Smooth muscle cell (in vitro differentiated cells): ENCODE results near the gene BMP10. TPM values are rescaled to one million over a fixed set of nuclear protein-coding genes. Genes with fewer than 3 reads are reported as not detected.

Experiments
- DNase-seq: peaks from one replicate; lab custom pipeline; 2025; ENCODE audit not compliant: unreplicated experiment; lab: John Stamatoyannopoulos, UW
- H2AFZ ChIP-seq: fragments of 200-600 bp; sonication (generic); 2 replicates; pipeline ENCODE4 v1.6.0; 2016; ENCODE audit warnings: antibody characterized with exemption, low read depth, mild to moderate bottlenecking
- H3F3A ChIP-seq: fragments of 200-600 bp; sonication (generic); 2 replicates; pipeline ENCODE4 v1.6.0; 2017; ENCODE audit warnings: antibody characterized with exemption, low read depth
- H3K27ac ChIP-seq: fragments of 200-600 bp; sonication (generic); 2 replicates; pipeline ENCODE4 v1.5.1; 2016; ENCODE audit warnings: low read depth, mild to moderate bottlenecking
- H3K27me3 ChIP-seq: fragments of 200-600 bp; sonication (generic); 2 replicates; pipeline ENCODE4 v1.6.1; 2016; ENCODE audit warnings: low read depth, mild to moderate bottlenecking
- H3K36me3 ChIP-seq: fragments of 200-600 bp; sonication (generic); 2 replicates; pipeline ENCODE4 v1.5.1; 2016; ENCODE audit warnings: low read depth
- H3K4me1 ChIP-seq: fragments of 200-600 bp; sonication (generic); 2 replicates; pipeline ENCODE4 v1.5.1; 2016; ENCODE audit warnings: low read depth
- H3K4me2 ChIP-seq: fragments of 200-600 bp; sonication (generic); 2 replicates; pipeline ENCODE4 v1.6.0; 2016; ENCODE audit warnings: mild to moderate bottlenecking
- H3K4me3 ChIP-seq: fragments of 200-600 bp; sonication (generic); 2 replicates; pipeline ENCODE4 v1.5.1; 2016; ENCODE audit warnings: mild to moderate bottlenecking
- H3K79me2 ChIP-seq: fragments of 200-600 bp; sonication (generic); 2 replicates; pipeline ENCODE4 v1.6.0; 2016; ENCODE audit warnings: low read depth, mild to moderate bottlenecking
- H3K9ac ChIP-seq: fragments of 200-600 bp; sonication (generic); 2 replicates; pipeline ENCODE4 v1.6.0; 2016; ENCODE audit warnings: low read depth
- H3K9me3 ChIP-seq: fragments of 200-600 bp; sonication (generic); replicated peaks from 2 replicates; pipeline ENCODE4 v1.5.1; 2016; ENCODE audit warnings: low read depth
- H4K20me1 ChIP-seq: fragments of 200-600 bp; sonication (generic); 2 replicates; pipeline ENCODE4 v1.6.0; 2016; ENCODE audit warnings: low read depth
- CTCF ChIP-seq: fragments of 200-600 bp; sonication (generic); IDR thresholded peaks from 2 replicates; pipeline ENCODE4 v1.5.1; 2017; ENCODE audit warnings: borderline replicate concordance, mild to moderate bottlenecking, antibody characterized with exemption; ENCODE audit not compliant: insufficient read depth, poor library complexity, severe bottlenecking
- WGBS: methylation state at CpG from one replicate; pipeline ENCODE4 v1.1.7; 2016; ENCODE audit warnings: low lambda C conversion rate; 5-methylcytosine and 5-hydroxymethylcytosine counted together
- polyA plus RNA-seq: library from polyadenylated mRNA; unstranded; fragments of >200 nt; fragmentation: Nextera tagmentation; extraction: Ambion mirVana; gene quantifications from 2 replicates; pipeline ENCODE4 v1.2.1, GENCODE V29; 2016
- total RNA-seq: library from RNA; depleted of rRNA; stranded (reverse); fragments of >200 nt; gene quantifications from 2 replicates; pipeline ENCODE4 v1.2.3, GENCODE V29; 2014

The BMP10 gene
- total and polyA plus RNA-seq, 2 experiments from 2014 or later, result not detected

GRCh38 chr2:68829749-68830148 lies 41.4 kb downstream of the BMP10 start:
- DNase-seq, result no peak
- Histone ChIP-seq H3K79me2 (no peaks in the 10 kb centered on the region), H3K27me3 (no peaks in the 10 kb centered on the region), H3K36me3 (no peaks in the 10 kb centered on the region), H2AFZ (no peak overlapping the region), H3K9ac (peak overlapping the region; percentile 6), H3F3A (peaks cover 20% of the 10 kb centered on the region), H3K4me1 (no peaks in the 10 kb centered on the region), H3K27ac (peak overlapping the region; percentile 83), H3K4me2 (peak overlapping the region; percentile 53), H3K9me3 (no peaks in the 10 kb centered on the region), H3K4me3 (no peak overlapping the region), H4K20me1 (no peaks in the 10 kb centered on the region)
- no peak for TF ChIP-seq CTCF
- 90% methylated on average over 2 of the region's 2 CpGs for WGBS

GRCh38 chr2:68828887-68829708 lies 42.1 kb downstream of the BMP10 start:
- Histone ChIP-seq H3K27me3 (no peaks in the 10 kb centered on the region), H3K27ac (peak overlapping the region; percentile 83), H3K9ac (peak overlapping the region; percentile 6)

GRCh38 chr2:68827666-68828065 lies 43.5 kb downstream of the BMP10 start:
- H3K4me2 ChIP-seq, result peak overlapping the region; percentile 23
- no peaks in the 10 kb centered on the region for H3K36me3 ChIP-seq
- no peaks in the 10 kb centered on the region for H3K27me3 ChIP-seq
- H3K4me3 ChIP-seq, result no peak overlapping the region
- no peak overlapping the region for H3K9ac ChIP-seq
- peak overlapping the region; percentile 29 for H2AFZ ChIP-seq
- H4K20me1 ChIP-seq, result no peaks in the 10 kb centered on the region
- H3F3A ChIP-seq, result peaks cover 20% of the 10 kb centered on the region
- DNase-seq, result no peak
- no peaks in the 10 kb centered on the region for H3K79me2 ChIP-seq
- peak overlapping the region; percentile 18 for H3K27ac ChIP-seq
- no peak for TF ChIP-seq CTCF
- no peaks in the 10 kb centered on the region for H3K9me3 ChIP-seq
- WGBS, result 77% methylated on average over 4 of the region's 4 CpGs
- no peaks in the 10 kb centered on the region for H3K4me1 ChIP-seq

More at GRCh38 chr2:68828887-68829708, 42.1 kb downstream of the BMP10 start:
- H3K79me2 ChIP-seq, result no peaks in the 10 kb centered on the region
- H3F3A ChIP-seq, result peaks cover 20% of the 10 kb centered on the region
- H3K36me3 ChIP-seq, result no peaks in the 10 kb centered on the region
- no peaks in the 10 kb centered on the region for H3K4me1 ChIP-seq
- no peak overlapping the region for H3K4me3 ChIP-seq
- DNase-seq, result peak; percentile 78
- no peak overlapping the region for H2AFZ ChIP-seq
- no peaks in the 10 kb centered on the region for H3K9me3 ChIP-seq
- no peak for TF ChIP-seq CTCF
- H4K20me1 ChIP-seq, result no peaks in the 10 kb centered on the region
- 10% methylated on average over 10 of the region's 10 CpGs for WGBS
- H3K4me2 ChIP-seq, result peak overlapping the region; percentile 53

GRCh38 chr2:68825866-68826265 lies 45.3 kb downstream of the BMP10 start:
- no peak overlapping the region for H2AFZ ChIP-seq
- 94% methylated on average over 5 of the region's 5 CpGs for WGBS
- H3K4me2 ChIP-seq, result no peak overlapping the region
- no peak overlapping the region for H3K27ac ChIP-seq
- no peak overlapping the region for H3K9ac ChIP-seq
- no peak overlapping the region for H3K4me3 ChIP-seq
- H3K9me3 ChIP-seq, result no peaks in the 10 kb centered on the region
- no peak for TF ChIP-seq CTCF
- H3K79me2 ChIP-seq, result no peaks in the 10 kb centered on the region
- H3K27me3 ChIP-seq, result no peaks in the 10 kb centered on the region
- DNase-seq, result no peak
- peaks cover 15% of the 10 kb centered on the region for H3F3A ChIP-seq
- H3K4me1 ChIP-seq, result no peaks in the 10 kb centered on the region
- H3K36me3 ChIP-seq, result no peaks in the 10 kb centered on the region
- H4K20me1 ChIP-seq, result no peaks in the 10 kb centered on the region
